GM12872 (cell line): ENCODE measurements around the gene GALNT8.

ENCODE experiments used
- TF ChIP-seq, protein P1 (sequence below): IDR thresholded peaks from 3 replicates; pipeline ENCODE4 v1.5.1; 2011; ENCODE audit warnings: low read depth, mild to moderate bottlenecking, low read length, moderate library complexity; ENCODE audit not compliant: insufficient read depth

GALNT8 gene

DNA sequence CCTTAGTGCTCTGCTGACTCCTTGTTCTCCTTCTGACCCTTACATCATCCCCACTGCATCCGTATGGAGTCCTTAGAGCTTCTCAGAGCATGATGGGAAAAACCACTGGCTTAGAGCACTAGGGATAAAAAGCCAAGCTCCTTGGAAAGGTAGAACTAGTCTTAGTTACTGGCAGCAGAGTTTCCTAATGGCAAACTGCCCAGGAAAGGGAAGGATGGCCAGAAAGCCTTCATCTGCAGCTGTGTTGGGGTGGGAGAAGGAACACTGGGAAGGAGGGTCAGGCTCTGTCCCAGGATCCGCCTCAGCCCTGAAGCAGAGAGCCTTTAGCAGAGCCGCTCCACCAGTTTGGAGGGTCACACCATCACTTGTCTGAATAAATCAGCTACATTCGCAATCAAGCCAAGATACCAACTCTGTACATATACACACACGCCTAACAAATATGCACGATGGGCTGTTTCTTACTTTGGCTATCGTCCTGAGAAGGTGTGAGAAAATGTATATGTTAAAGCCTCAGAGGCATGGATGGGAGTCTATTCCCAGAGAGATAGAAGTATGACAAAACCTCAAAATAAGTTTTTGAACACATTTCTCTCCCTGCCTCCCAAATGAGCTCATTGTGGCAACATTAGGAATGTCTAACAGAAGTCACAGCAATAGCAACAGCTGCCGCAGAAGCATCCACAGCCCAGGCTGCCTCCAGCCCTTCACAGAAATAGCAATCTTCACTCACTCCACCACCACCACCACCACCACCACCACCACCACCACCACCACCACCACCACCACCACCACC lies 18.6 kb upstream of the GALNT8 start:
- TF ChIP-seq, protein P1, sequence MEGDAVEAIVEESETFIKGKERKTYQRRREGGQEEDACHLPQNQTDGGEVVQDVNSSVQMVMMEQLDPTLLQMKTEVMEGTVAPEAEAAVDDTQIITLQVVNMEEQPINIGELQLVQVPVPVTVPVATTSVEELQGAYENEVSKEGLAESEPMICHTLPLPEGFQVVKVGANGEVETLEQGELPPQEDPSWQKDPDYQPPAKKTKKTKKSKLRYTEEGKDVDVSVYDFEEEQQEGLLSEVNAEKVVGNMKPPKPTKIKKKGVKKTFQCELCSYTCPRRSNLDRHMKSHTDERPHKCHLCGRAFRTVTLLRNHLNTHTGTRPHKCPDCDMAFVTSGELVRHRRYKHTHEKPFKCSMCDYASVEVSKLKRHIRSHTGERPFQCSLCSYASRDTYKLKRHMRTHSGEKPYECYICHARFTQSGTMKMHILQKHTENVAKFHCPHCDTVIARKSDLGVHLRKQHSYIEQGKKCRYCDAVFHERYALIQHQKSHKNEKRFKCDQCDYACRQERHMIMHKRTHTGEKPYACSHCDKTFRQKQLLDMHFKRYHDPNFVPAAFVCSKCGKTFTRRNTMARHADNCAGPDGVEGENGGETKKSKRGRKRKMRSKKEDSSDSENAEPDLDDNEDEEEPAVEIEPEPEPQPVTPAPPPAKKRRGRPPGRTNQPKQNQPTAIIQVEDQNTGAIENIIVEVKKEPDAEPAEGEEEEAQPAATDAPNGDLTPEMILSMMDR: no peak

DNA sequence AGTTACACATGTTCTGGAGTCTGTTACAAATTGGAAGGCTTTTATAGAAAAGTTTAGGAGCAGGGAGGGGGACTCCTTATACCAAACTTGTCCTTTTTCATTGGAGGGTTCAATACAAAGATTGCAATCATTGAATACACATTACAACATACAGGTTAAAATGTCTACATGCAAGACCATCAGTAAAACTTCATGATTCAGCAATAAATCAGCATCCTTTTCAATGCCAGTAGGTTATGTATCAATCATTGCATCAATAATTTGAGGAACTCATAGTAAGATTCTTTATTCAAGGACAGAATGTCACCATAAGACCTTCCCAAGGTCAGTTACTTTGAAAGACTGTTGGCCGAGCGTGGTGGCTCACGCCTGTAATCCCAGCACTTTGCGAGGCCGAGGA lies 16.5 kb upstream of the GALNT8 start:
- TF ChIP-seq, protein P1: no peak

DNA sequence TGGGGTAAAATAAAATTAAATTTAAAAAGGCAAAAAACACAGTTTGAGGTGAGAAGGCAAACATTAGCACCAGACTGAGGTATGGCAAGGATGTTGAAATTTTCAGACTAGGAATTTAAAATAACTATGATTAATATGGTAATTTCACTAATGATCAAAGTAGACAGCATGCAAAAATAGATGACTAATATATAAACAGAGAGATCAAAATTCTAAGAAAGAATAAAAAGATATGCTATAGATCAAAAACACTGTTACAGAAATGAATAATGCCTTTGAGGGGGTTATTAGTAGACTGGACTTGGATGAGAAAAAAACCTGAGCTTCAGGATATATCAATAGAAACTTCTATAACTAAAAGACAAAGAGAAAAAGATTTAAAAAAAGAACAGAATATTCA lies 14.4 kb upstream of the GALNT8 start:
- TF ChIP-seq, protein P1: no peak

DNA sequence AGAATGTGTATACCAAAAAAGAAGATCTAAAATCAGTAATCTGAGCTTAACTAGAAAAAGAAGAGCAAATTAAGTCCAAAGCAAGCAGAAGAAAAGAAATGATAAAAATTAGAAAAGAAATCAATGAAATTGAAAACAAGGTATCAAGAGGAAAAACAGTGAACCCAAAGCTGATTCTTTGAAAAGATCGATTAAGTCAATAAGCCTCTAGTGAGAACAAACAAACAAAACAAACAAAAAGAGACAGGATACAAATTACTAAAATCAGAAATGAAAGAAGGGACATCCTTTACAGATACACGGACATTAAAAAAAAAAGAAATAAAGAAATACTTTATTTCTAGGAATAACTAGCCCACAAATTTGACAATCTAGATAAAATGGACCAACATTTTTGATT lies 12.9 kb upstream of the GALNT8 start:
- TF ChIP-seq, protein P1: no peak

DNA sequence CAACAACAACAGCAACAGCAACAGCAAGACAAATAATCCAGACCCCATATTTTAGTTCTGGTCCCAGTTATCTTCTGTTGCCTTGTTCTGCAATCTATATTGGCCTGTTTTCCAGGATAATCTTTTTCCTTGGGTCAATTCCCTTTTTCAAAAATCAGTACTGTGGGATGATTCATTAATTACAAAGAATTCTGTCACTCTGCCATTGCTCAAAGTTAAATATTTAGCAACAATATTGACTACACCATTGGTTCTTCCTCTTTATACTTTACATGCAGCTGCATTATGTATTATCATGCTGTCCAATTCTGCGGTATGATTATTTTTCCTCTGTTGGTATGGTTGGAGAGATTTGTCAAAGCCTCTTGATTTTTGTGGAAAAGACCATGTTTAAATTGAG lies 10.1 kb upstream of the GALNT8 start:
- TF ChIP-seq, protein P1: no peak

DNA sequence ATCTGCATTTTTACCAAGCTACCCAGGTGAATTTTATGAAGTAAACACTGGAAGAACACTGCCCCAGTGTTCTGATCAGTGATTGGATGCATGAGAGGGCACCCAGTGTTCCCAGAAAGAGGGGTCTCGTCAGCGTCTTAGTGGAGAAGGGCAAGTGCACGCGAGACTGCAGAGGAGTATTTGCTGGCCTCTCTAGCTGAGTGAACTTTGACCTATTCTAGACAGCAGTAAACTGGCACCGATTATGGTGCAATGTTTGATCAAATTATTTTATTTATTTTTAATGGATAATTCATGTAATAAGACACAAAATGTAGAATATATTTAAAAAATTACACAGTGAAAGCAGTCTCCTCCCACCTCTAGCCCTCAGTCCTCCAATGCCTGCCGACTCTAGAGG lies 5.3 kb upstream of the GALNT8 start:
- TF ChIP-seq, protein P1: no peak

DNA sequence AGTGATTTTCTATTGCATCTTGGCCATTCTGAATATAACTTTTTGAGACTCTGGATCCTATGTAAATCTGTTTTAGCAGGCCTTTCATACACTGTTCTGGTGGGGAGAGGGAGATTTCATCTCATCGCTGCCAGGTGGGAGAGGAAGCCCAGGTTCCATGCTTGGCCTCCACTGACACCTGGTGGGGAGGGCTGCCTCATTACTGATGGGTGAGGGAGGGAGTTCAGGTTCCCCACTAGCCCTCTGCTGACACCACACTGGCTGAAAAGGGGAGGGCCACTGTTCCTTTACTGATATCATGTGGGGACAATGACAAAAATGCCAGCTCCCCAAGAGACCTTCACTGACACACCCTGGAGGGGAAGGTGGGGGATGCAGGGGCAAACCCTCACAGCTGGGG lies 2.4 kb upstream of the GALNT8 start:
- TF ChIP-seq, protein P1: 0 out of 3 replicates have a peak, but pooled peaks have one; percentile 5
